ENCODE data around the gene C17orf78.

The C17orf78 gene

GRCh38 chr17:37410357-37410756, 34.6 kb downstream of the C17orf78 start:
- Histone ChIP-seq H3K9ac (ENCODE audit: low read length) (no peak overlapping the region), H3K4me3 (ENCODE audit: low read length) (no peak overlapping the region), H3K9me3 (ENCODE audit: control insufficient read depth, low read length) (no peaks in the 10 kb centered on the region), H3K4me1 (ENCODE audit: control insufficient read depth, insufficient read depth, low read length) (peaks cover 21% of the 10 kb centered on the region), H3K27me3 (replicated peaks; ENCODE audit: control insufficient read depth, insufficient read depth, low read length) (no peaks in the 10 kb centered on the region), H3K36me3 (ENCODE audit: control insufficient read depth, insufficient read depth, low read length, severe bottlenecking) (peaks cover 41% of the 10 kb centered on the region)
- no peak for DNase-seq (ENCODE audit: low read depth)

GRCh38 chr17:37413875-37414519, 38.2 kb downstream of the C17orf78 start:
- Histone ChIP-seq H3K9ac (ENCODE audit: low read length) (no peak overlapping the region), H3K36me3 (ENCODE audit: control insufficient read depth, insufficient read depth, low read length, severe bottlenecking) (peaks cover 52% of the 10 kb centered on the region)

GRCh38 chr17:37417852-37418251, 42.1 kb downstream of the C17orf78 start:
- Histone ChIP-seq H3K9ac (ENCODE audit: low read length) (no peak overlapping the region), H3K4me3 (ENCODE audit: low read length) (no peak overlapping the region), H3K36me3 (ENCODE audit: control insufficient read depth, insufficient read depth, low read length, severe bottlenecking) (peaks cover 47% of the 10 kb centered on the region), H3K27me3 (replicated peaks; ENCODE audit: control insufficient read depth, insufficient read depth, low read length) (no peaks in the 10 kb centered on the region), H3K4me1 (ENCODE audit: control insufficient read depth, insufficient read depth, low read length) (no peaks in the 10 kb centered on the region), H3K9me3 (ENCODE audit: control insufficient read depth, low read length) (no peaks in the 10 kb centered on the region)
- DNase-seq (ENCODE audit: low read depth): no peak

More at GRCh38 chr17:37413875-37414519, 38.2 kb downstream of the C17orf78 start:
- no peak for DNase-seq (ENCODE audit: low read depth)
- Histone ChIP-seq H3K4me3 (ENCODE audit: low read length) (no peak overlapping the region), H3K4me1 (ENCODE audit: control insufficient read depth, insufficient read depth, low read length) (peaks cover 11% of the 10 kb centered on the region), H3K27me3 (replicated peaks; ENCODE audit: control insufficient read depth, insufficient read depth, low read length) (no peaks in the 10 kb centered on the region), H3K9me3 (ENCODE audit: control insufficient read depth, low read length) (no peaks in the 10 kb centered on the region)

- peaks cover 71% of the 10 kb centered on the region for H3K36me3 ChIP-seq (ENCODE audit: control insufficient read depth, insufficient read depth, low read length, severe bottlenecking)
- no peak overlapping the region for H3K9ac ChIP-seq (ENCODE audit: low read length)
- no peak for DNase-seq (ENCODE audit: low read depth)
- no peaks in the 10 kb centered on the region for H3K4me1 ChIP-seq (ENCODE audit: control insufficient read depth, insufficient read depth, low read length)
- no peaks in the 10 kb centered on the region for H3K9me3 ChIP-seq (ENCODE audit: control insufficient read depth, low read length)
- H3K27me3 ChIP-seq (replicated peaks; ENCODE audit: control insufficient read depth, insufficient read depth, low read length): no peaks in the 10 kb centered on the region
- no peak overlapping the region for H3K4me3 ChIP-seq (ENCODE audit: low read length)
Measured at GRCh38 chr17:37422971-37423625, 47.3 kb downstream of the C17orf78 start.

GRCh38 chr17:37425268-37425667, 49.5 kb downstream of the C17orf78 start:
- Histone ChIP-seq H3K4me3 (ENCODE audit: low read length) (no peak overlapping the region), H3K36me3 (ENCODE audit: control insufficient read depth, insufficient read depth, low read length, severe bottlenecking) (peaks cover 64% of the 10 kb centered on the region), H3K27me3 (replicated peaks; ENCODE audit: control insufficient read depth, insufficient read depth, low read length) (no peaks in the 10 kb centered on the region)

GRCh38 chr17:37429039-37429438, 53.3 kb downstream of the C17orf78 start:
- Histone ChIP-seq H3K9ac (ENCODE audit: low read length) (no peak overlapping the region), H3K4me3 (ENCODE audit: low read length) (no peak overlapping the region), H3K27me3 (replicated peaks; ENCODE audit: control insufficient read depth, insufficient read depth, low read length) (no peaks in the 10 kb centered on the region), H3K9me3 (ENCODE audit: control insufficient read depth, low read length) (no peaks in the 10 kb centered on the region), H3K36me3 (ENCODE audit: control insufficient read depth, insufficient read depth, low read length, severe bottlenecking) (peaks cover 50% of the 10 kb centered on the region), H3K4me1 (ENCODE audit: control insufficient read depth, insufficient read depth, low read length) (peaks cover 21% of the 10 kb centered on the region)
- no peak for DNase-seq (ENCODE audit: low read depth)

More at GRCh38 chr17:37425268-37425667, 49.5 kb downstream of the C17orf78 start:
- DNase-seq (ENCODE audit: low read depth): no peak
- Histone ChIP-seq H3K4me1 (ENCODE audit: control insufficient read depth, insufficient read depth, low read length) (peaks cover 10% of the 10 kb centered on the region), H3K9me3 (ENCODE audit: control insufficient read depth, low read length) (no peaks in the 10 kb centered on the region), H3K9ac (ENCODE audit: low read length) (no peak overlapping the region)

- Histone ChIP-seq H3K27me3 (replicated peaks; ENCODE audit: control insufficient read depth, insufficient read depth, low read length) (no peaks in the 10 kb centered on the region), H3K4me1 (ENCODE audit: control insufficient read depth, insufficient read depth, low read length) (peaks cover 21% of the 10 kb centered on the region), H3K36me3 (ENCODE audit: control insufficient read depth, insufficient read depth, low read length, severe bottlenecking) (peaks cover 46% of the 10 kb centered on the region), H3K9ac (ENCODE audit: low read length) (no peak overlapping the region), H3K4me3 (ENCODE audit: low read length) (no peak overlapping the region), H3K9me3 (ENCODE audit: control insufficient read depth, low read length) (no peaks in the 10 kb centered on the region)
- no peak for DNase-seq (ENCODE audit: low read depth)
Measured at GRCh38 chr17:37429453-37429852, 53.7 kb downstream of the C17orf78 start.

- Histone ChIP-seq H3K4me1 (ENCODE audit: control insufficient read depth, insufficient read depth, low read length) (peaks cover 21% of the 10 kb centered on the region), H3K4me3 (ENCODE audit: low read length) (peak overlapping the region; percentile 33), H3K36me3 (ENCODE audit: control insufficient read depth, insufficient read depth, low read length, severe bottlenecking) (peaks cover 39% of the 10 kb centered on the region), H3K9ac (ENCODE audit: low read length) (peak overlapping the region; percentile 27), H3K9me3 (ENCODE audit: control insufficient read depth, low read length) (no peaks in the 10 kb centered on the region), H3K27me3 (replicated peaks; ENCODE audit: control insufficient read depth, insufficient read depth, low read length) (no peaks in the 10 kb centered on the region)
- peak; percentile 46 for DNase-seq (ENCODE audit: low read depth)
Measured at GRCh38 chr17:37430051-37430627, 54.4 kb downstream of the C17orf78 start.

GRCh38 chr17:37432671-37433070, 56.9 kb downstream of the C17orf78 start:
- H3K4me3 ChIP-seq (ENCODE audit: low read length): no peak overlapping the region
- H3K9me3 ChIP-seq (ENCODE audit: control insufficient read depth, low read length): no peaks in the 10 kb centered on the region
- no peak for DNase-seq (ENCODE audit: low read depth)
- peaks cover 27% of the 10 kb centered on the region for H3K36me3 ChIP-seq (ENCODE audit: control insufficient read depth, insufficient read depth, low read length, severe bottlenecking)
- H3K9ac ChIP-seq (ENCODE audit: low read length): no peak overlapping the region
- no peaks in the 10 kb centered on the region for H3K27me3 ChIP-seq (replicated peaks; ENCODE audit: control insufficient read depth, insufficient read depth, low read length)
- H3K4me1 ChIP-seq (ENCODE audit: control insufficient read depth, insufficient read depth, low read length): peaks cover 21% of the 10 kb centered on the region

GRCh38 chr17:37438141-37438540, 62.4 kb downstream of the C17orf78 start:
- Histone ChIP-seq H3K4me1 (ENCODE audit: control insufficient read depth, insufficient read depth, low read length) (no peaks in the 10 kb centered on the region), H3K27me3 (replicated peaks; ENCODE audit: control insufficient read depth, insufficient read depth, low read length) (no peaks in the 10 kb centered on the region), H3K36me3 (ENCODE audit: control insufficient read depth, insufficient read depth, low read length, severe bottlenecking) (peaks cover 60% of the 10 kb centered on the region), H3K9me3 (ENCODE audit: control insufficient read depth, low read length) (no peaks in the 10 kb centered on the region), H3K4me3 (ENCODE audit: low read length) (no peak overlapping the region), H3K9ac (ENCODE audit: low read length) (no peak overlapping the region)
- no peak for DNase-seq (ENCODE audit: low read depth)

- no peaks in the 10 kb centered on the region for H3K9me3 ChIP-seq (ENCODE audit: control insufficient read depth, low read length)
- H3K36me3 ChIP-seq (ENCODE audit: control insufficient read depth, insufficient read depth, low read length, severe bottlenecking): peaks cover 79% of the 10 kb centered on the region
- no peak overlapping the region for H3K4me3 ChIP-seq (ENCODE audit: low read length)
- no peak overlapping the region for H3K9ac ChIP-seq (ENCODE audit: low read length)
- no peak for DNase-seq (ENCODE audit: low read depth)
- H3K4me1 ChIP-seq (ENCODE audit: control insufficient read depth, insufficient read depth, low read length): no peaks in the 10 kb centered on the region
- H3K27me3 ChIP-seq (replicated peaks; ENCODE audit: control insufficient read depth, insufficient read depth, low read length): no peaks in the 10 kb centered on the region
Measured at GRCh38 chr17:37440424-37440823, 64.6 kb downstream of the C17orf78 start.
